HEK293 (cell line): ENCODE measurements around the gene SENP2.

Experiments
- GLI2 ChIP-seq: fragments of 450-650 bp; formaldehyde crosslinking; IDR thresholded peaks from 2 replicates; pipeline ENCODE4; 2017; ENCODE audit warnings: missing biosample characterization, missing genetic modification characterization, low read depth, borderline replicate concordance
- GLIS2 ChIP-seq: fragments of 450-650 bp; formaldehyde crosslinking; IDR thresholded peaks from 2 replicates; pipeline ENCODE4 v1.5.1; 2016; ENCODE audit warnings: missing biosample characterization, missing genetic modification characterization
- HIC1 ChIP-seq: fragments of 450-650 bp; formaldehyde crosslinking; IDR thresholded peaks from 2 replicates; pipeline ENCODE4 v1.5.1; 2016; ENCODE audit warnings: missing biosample characterization, missing genetic modification characterization
- IKZF3 ChIP-seq: fragments of 450-650 bp; IDR thresholded peaks from 2 replicates; pipeline ENCODE4 v1.5.0; 2018; ENCODE audit warnings: missing biosample characterization, mild to moderate bottlenecking, missing genetic modification characterization, moderate library complexity
- INSM2 ChIP-seq: fragments of 450-650 bp; formaldehyde crosslinking; IDR thresholded peaks from 2 replicates; pipeline ENCODE4 v1.5.1; 2016; ENCODE audit warnings: missing biosample characterization, missing genetic modification characterization
- KLF17 ChIP-seq: fragments of 450-650 bp; formaldehyde crosslinking; IDR thresholded peaks from 2 replicates; pipeline ENCODE4 v1.5.1; 2016; ENCODE audit warnings: missing biosample characterization, missing genetic modification characterization
- KLF8 ChIP-seq: fragments of 450-650 bp; formaldehyde crosslinking; IDR thresholded peaks from 2 replicates; pipeline ENCODE4 v1.5.1; 2016; ENCODE audit warnings: missing biosample characterization, missing genetic modification characterization
- OSR2 ChIP-seq: fragments of 450-650 bp; formaldehyde crosslinking; IDR thresholded peaks from 2 replicates; pipeline ENCODE4 v1.5.1; 2016; ENCODE audit warnings: missing biosample characterization, missing genetic modification characterization
- PRDM6 ChIP-seq: fragments of 450-650 bp; formaldehyde crosslinking; IDR thresholded peaks from 2 replicates; pipeline ENCODE4 v1.5.1; 2017; ENCODE audit warnings: missing biosample characterization, missing genetic modification characterization
- WT1 ChIP-seq: fragments of 450-650 bp; formaldehyde crosslinking; IDR thresholded peaks from 2 replicates; pipeline ENCODE4 v1.5.1; 2016; ENCODE audit warnings: missing biosample characterization, missing genetic modification characterization
- ZBTB44 ChIP-seq: fragments of 450-650 bp; IDR thresholded peaks from 2 replicates; pipeline ENCODE4 v1.5.1; 2018; ENCODE audit warnings: missing biosample characterization, mild to moderate bottlenecking, missing genetic modification characterization
- ZEB2 ChIP-seq: fragments of 450-650 bp; formaldehyde crosslinking; IDR thresholded peaks from 2 replicates; pipeline ENCODE4 v1.5.1; 2016; ENCODE audit warnings: missing biosample characterization, missing genetic modification characterization
- ZNF24 ChIP-seq: fragments of 450-650 bp; formaldehyde crosslinking; IDR thresholded peaks from 2 replicates; pipeline ENCODE4 v1.5.1; 2016; ENCODE audit warnings: missing biosample characterization, missing genetic modification characterization
- ZNF366 ChIP-seq: fragments of 450-650 bp; formaldehyde crosslinking; conservative IDR thresholded peaks from 2 replicates; pipeline ENCODE4 v1.5.1; 2016; ENCODE audit warnings: missing biosample characterization, missing genetic modification characterization
- ZNF629 ChIP-seq: fragments of 450-650 bp; formaldehyde crosslinking; IDR thresholded peaks from 2 replicates; pipeline ENCODE4 v1.5.1; 2017; ENCODE audit warnings: missing biosample characterization, missing genetic modification characterization
- ZNF639 ChIP-seq: fragments of 450-650 bp; formaldehyde crosslinking; IDR thresholded peaks from 2 replicates; pipeline ENCODE4 v1.5.1; 2016; ENCODE audit warnings: missing biosample characterization, missing genetic modification characterization
- ZSCAN4 ChIP-seq: fragments of 450-650 bp; formaldehyde crosslinking; IDR thresholded peaks from 2 replicates; pipeline ENCODE4 v1.5.1; 2017; ENCODE audit warnings: missing biosample characterization, missing genetic modification characterization
- ZXDB ChIP-seq: fragments of 450-650 bp; formaldehyde crosslinking; IDR thresholded peaks from 2 replicates; pipeline ENCODE4 v1.5.1; 2016; ENCODE audit warnings: missing biosample characterization, missing genetic modification characterization
- TF ChIP-seq, protein P1 (sequence below): fragments of 450-650 bp; formaldehyde crosslinking; IDR thresholded peaks from 2 replicates; pipeline ENCODE4 v1.5.1; 2016; ENCODE audit warnings: missing biosample characterization, missing genetic modification characterization
- TF ChIP-seq, protein P2 (sequence below): fragments of 450-650 bp; formaldehyde crosslinking; optimal IDR thresholded peaks from 2 replicates; pipeline ENCODE3; 2016; ENCODE audit warnings: missing biosample characterization, mild to moderate bottlenecking, missing genetic modification characterization

SENP2 gene

GRCh38 chr3:185555101-185555501 is 31.0 kb upstream of the SENP2 start (continued):
- TF ChIP-seq ZSCAN4 (tag by site-specific recombination), result no peak
- peak; percentile 74; the same call in 1 of the 2 replicates for TF ChIP-seq HIC1 (tag by site-specific recombination)
- 0 out of 2 replicates have a peak, but pooled peaks have one; percentile 54 for TF ChIP-seq ZEB2 (tag by site-specific recombination)
- TF ChIP-seq WT1 (tag by site-specific recombination), result peak; percentile 68; the same call in 1 of the 2 replicates
- peak; percentile 18; the same call in 1 of the 2 replicates for TF ChIP-seq GLI2 (tag by site-specific recombination)
- no peak for TF ChIP-seq KLF8
- TF ChIP-seq ZNF629 (tag by site-specific recombination), result peak; percentile 66
- TF ChIP-seq, protein P1, sequence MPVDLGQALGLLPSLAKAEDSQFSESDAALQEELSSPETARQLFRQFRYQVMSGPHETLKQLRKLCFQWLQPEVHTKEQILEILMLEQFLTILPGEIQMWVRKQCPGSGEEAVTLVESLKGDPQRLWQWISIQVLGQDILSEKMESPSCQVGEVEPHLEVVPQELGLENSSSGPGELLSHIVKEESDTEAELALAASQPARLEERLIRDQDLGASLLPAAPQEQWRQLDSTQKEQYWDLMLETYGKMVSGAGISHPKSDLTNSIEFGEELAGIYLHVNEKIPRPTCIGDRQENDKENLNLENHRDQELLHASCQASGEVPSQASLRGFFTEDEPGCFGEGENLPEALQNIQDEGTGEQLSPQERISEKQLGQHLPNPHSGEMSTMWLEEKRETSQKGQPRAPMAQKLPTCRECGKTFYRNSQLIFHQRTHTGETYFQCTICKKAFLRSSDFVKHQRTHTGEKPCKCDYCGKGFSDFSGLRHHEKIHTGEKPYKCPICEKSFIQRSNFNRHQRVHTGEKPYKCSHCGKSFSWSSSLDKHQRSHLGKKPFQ (tag by site-specific recombination), result peak; percentile 79
- TF ChIP-seq ZNF366 (tag by site-specific recombination), result peak; percentile 53
- TF ChIP-seq OSR2 (tag by site-specific recombination), result 0 out of 2 replicates have a peak, but pooled peaks have one; percentile 14
- TF ChIP-seq KLF17, result 0 out of 2 replicates have a peak, but pooled peaks have one; percentile 23
- TF ChIP-seq, protein P2, sequence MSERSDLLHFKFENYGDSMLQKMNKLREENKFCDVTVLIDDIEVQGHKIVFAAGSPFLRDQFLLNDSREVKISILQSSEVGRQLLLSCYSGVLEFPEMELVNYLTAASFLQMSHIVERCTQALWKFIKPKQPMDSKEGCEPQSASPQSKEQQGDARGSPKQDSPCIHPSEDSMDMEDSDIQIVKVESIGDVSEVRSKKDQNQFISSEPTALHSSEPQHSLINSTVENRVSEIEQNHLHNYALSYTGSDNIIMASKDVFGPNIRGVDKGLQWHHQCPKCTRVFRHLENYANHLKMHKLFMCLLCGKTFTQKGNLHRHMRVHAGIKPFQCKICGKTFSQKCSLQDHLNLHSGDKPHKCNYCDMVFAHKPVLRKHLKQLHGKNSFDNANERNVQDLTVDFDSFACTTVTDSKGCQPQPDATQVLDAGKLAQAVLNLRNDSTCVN (tag by site-specific recombination), result peak; percentile 9
- no peak for TF ChIP-seq GLIS2 (tag by site-specific recombination)
- peak; percentile 81 for TF ChIP-seq ZNF24
- peak; percentile 37; the same call in 1 of the 2 replicates for TF ChIP-seq ZNF639
- peak; percentile 62; the same call in 1 of the 2 replicates for TF ChIP-seq ZXDB
- peak; percentile 88 for TF ChIP-seq PRDM6 (tag by site-specific recombination)
- TF ChIP-seq ZBTB44 (tag by site-specific recombination), result 0 out of 2 replicates have a peak, but pooled peaks have one; percentile 8
- TF ChIP-seq INSM2, result peak; percentile 62; the same call in 1 of the 2 replicates
- TF ChIP-seq IKZF3 (tag by site-specific recombination), result 0 out of 2 replicates have a peak, but pooled peaks have one; percentile 37
- TF ChIP-seq, all 188 proteins: peak for 25
